Panc1 (cell line): ENCODE results near the gene FREM2. TPM values are rescaled to one million over a fixed set of nuclear protein-coding genes. Genes with fewer than 3 reads are reported as not detected.

Source experiments
- ATAC-seq: fragments of 200-7000 bp; cut with Tn5 transposase; 2 replicates; pipeline ENCODE4 v1.9.1; 2020; ENCODE audit warnings: mild to moderate bottlenecking, moderate library complexity
- BruUV-seq: library from RNA; stranded (reverse); fragments of 400-500 nt; replicated peaks from 2 replicates; lab custom pipeline; 2021; lab: Mats Ljungman, UMichigan
- CTCF ChIA-PET: fragments of 300-600 bp; sonication (Branson Sonifier 250); formaldehyde crosslinking; loops from one replicate; lab custom pipeline; 2022; ENCODE audit warnings: antibody characterized with exemption; lab: Charles Lee
- POLR2A ChIA-PET: fragments of 300-600 bp; sonication (Branson Sonifier 250); formaldehyde crosslinking; loops from one replicate; lab custom pipeline; 2022; ENCODE audit warnings: antibody characterized with exemption; lab: Charles Lee
- DNase-seq: peaks from one replicate; pipeline ENCODE4 v3.0.0-alpha.2; 2010; ENCODE audit warnings: low read depth, low spot score
- H3K27ac ChIP-seq: 2 replicates; pipeline ENCODE4 v1.5.1; 2011; ENCODE audit warnings: mild to moderate bottlenecking, low read length, inconsistent platforms
- H3K27me3 ChIP-seq: fragments of 200-500 bp; sonication (Bioruptor generic); 2 replicates; pipeline ENCODE4 v1.6.0; 2014; ENCODE audit warnings: low read length, inconsistent platforms; ENCODE audit not compliant: control insufficient read depth, insufficient read depth
- H3K36me3 ChIP-seq: fragments of 200-500 bp; sonication (Bioruptor generic); 2 replicates; pipeline ENCODE4 v1.5.1; 2014; ENCODE audit warnings: inconsistent platforms, mild to moderate bottlenecking, low read length, moderate library complexity; ENCODE audit not compliant: control insufficient read depth, insufficient read depth
- H3K4me1 ChIP-seq: 2 replicates; pipeline ENCODE4 v1.5.1; 2011; ENCODE audit warnings: inconsistent platforms, mild to moderate bottlenecking, low read length, moderate library complexity; ENCODE audit not compliant: control insufficient read depth, insufficient read depth
- H3K4me3 ChIP-seq, 2 experiments: 2 replicates each; pipeline ENCODE4 v1.5.1; 2011 to 2012; ENCODE audit warnings: low read depth in 2 of 2, low read length in 2 of 2, mild to moderate bottlenecking in 2 of 2, inconsistent platforms in 1 of 2, moderate library complexity in 1 of 2
- H3K9me3 ChIP-seq: fragments of 200-500 bp; sonication (Bioruptor generic); 2 replicates; pipeline ENCODE4 v1.5.1; 2014; ENCODE audit warnings: low read depth, mild to moderate bottlenecking, inconsistent platforms, low read length, moderate library complexity; ENCODE audit not compliant: control insufficient read depth, insufficient read depth
- CTCF ChIP-seq: fragments of 450-650 bp; IDR thresholded peaks from 2 replicates; pipeline ENCODE4 v1.5.1; 2017; ENCODE audit warnings: mild to moderate bottlenecking
- POLR2AphosphoS5 ChIP-seq: IDR thresholded peaks from 2 replicates; pipeline ENCODE4 v1.6.1; 2012; ENCODE audit warnings: mild to moderate bottlenecking, low read depth, low read length, moderate library complexity
- SIN3A ChIP-seq: IDR thresholded peaks from 2 replicates; pipeline ENCODE4 v1.6.1; 2012; ENCODE audit warnings: low read depth, mild to moderate bottlenecking, low read length, moderate library complexity, borderline replicate concordance; ENCODE audit not compliant: insufficient read depth
- TCF7L2 ChIP-seq: IDR thresholded peaks from 2 replicates; pipeline ENCODE4 v1.6.1; 2011; ENCODE audit warnings: mild to moderate bottlenecking, low read depth, low read length, inconsistent platforms
- in situ Hi-C: cut with HindIII; loops from 2 replicates; pipeline ENCODE4 v1.10.0; 2016; ENCODE audit warnings: low sequenced_read_pairs, low pct_unique_long_range_greater_than_20kb
- intact Hi-C: fragments of 100-400 bp; cut with micrococcal nuclease; formaldehyde crosslinking; loops from one replicate; pipeline ENCODE4 v1.10.0; 2022; ENCODE audit not compliant: unreplicated experiment
- total RNA-seq: library from RNA; stranded (reverse); gene quantifications from one replicate; pipeline ENCODE4 v1.2.1, GENCODE V29; 2021; ENCODE audit not compliant: unreplicated experiment
- TF ChIP-seq, protein P1 (sequence below), 2 experiments: IDR thresholded peaks; 2 replicates each; pipeline ENCODE4 v1.6.1; 2011 to 2012; ENCODE audit warnings: low read depth in 2 of 2, control low read depth in 1 of 2, low read length in 1 of 2, mild to moderate bottlenecking in 1 of 2, moderate library complexity in 1 of 2; ENCODE audit not compliant: insufficient read depth in 1 of 2

FREM2 gene
- total RNA-seq, 1 experiment from 2014 or later, result 0.15 TPM

DNA sequence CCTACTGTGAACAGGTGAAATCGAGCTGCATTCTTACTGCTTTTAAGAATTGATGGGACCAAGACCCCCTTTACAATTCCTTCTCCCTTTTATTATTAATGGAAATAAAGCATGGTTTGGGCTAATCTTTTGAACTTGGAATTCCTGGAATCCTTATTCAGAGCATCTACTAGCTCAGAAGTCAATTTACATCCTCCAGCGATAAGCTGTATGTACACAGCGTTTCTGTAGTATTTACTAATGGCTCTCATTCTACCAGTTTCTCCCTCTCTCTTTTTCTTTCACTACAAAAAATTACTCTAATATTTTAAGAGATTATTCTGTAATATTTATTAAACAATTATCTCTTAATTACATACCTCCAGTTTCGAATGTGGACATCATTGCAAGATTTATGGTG, 31.5 kb downstream of the FREM2 start:
- DNase-seq, result no peak
- no peaks in the 10 kb centered on the region for H3K9me3 ChIP-seq
- no peak for TF ChIP-seq SIN3A
- TF ChIP-seq CTCF, result no peak
- TF ChIP-seq TCF7L2, result no peak
- TF ChIP-seq POLR2AphosphoS5, result no peak
- TF ChIP-seq, protein P1, sequence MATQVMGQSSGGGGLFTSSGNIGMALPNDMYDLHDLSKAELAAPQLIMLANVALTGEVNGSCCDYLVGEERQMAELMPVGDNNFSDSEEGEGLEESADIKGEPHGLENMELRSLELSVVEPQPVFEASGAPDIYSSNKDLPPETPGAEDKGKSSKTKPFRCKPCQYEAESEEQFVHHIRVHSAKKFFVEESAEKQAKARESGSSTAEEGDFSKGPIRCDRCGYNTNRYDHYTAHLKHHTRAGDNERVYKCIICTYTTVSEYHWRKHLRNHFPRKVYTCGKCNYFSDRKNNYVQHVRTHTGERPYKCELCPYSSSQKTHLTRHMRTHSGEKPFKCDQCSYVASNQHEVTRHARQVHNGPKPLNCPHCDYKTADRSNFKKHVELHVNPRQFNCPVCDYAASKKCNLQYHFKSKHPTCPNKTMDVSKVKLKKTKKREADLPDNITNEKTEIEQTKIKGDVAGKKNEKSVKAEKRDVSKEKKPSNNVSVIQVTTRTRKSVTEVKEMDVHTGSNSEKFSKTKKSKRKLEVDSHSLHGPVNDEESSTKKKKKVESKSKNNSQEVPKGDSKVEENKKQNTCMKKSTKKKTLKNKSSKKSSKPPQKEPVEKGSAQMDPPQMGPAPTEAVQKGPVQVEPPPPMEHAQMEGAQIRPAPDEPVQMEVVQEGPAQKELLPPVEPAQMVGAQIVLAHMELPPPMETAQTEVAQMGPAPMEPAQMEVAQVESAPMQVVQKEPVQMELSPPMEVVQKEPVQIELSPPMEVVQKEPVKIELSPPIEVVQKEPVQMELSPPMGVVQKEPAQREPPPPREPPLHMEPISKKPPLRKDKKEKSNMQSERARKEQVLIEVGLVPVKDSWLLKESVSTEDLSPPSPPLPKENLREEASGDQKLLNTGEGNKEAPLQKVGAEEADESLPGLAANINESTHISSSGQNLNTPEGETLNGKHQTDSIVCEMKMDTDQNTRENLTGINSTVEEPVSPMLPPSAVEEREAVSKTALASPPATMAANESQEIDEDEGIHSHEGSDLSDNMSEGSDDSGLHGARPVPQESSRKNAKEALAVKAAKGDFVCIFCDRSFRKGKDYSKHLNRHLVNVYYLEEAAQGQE (IDR thresholded peaks at IDR 0.05; ENCODE audit: insufficient read depth in 1 of 2, low read depth in 2 of 2, low read length in 1 of 2), result no peak
- H3K4me3 ChIP-seq, result no peak overlapping the region
- no peaks in the 10 kb centered on the region for H3K36me3 ChIP-seq
- H3K27me3 ChIP-seq, result no peaks in the 10 kb centered on the region
- ChIA-PET POLR2A (no interaction called here), CTCF (no interaction called here)
- in situ Hi-C loops (no loop called here), intact Hi-C loops (loop anchor here (5.0 kb wide), 1 partner anchor 56 kb away; no protein-coding TSS in a partner anchor)
- no peak overlapping the region for H3K27ac ChIP-seq
- ATAC-seq, result no peak
- BruUV-seq, result no TSS peak
- H3K4me1 ChIP-seq, result no peaks in the 10 kb centered on the region

DNA sequence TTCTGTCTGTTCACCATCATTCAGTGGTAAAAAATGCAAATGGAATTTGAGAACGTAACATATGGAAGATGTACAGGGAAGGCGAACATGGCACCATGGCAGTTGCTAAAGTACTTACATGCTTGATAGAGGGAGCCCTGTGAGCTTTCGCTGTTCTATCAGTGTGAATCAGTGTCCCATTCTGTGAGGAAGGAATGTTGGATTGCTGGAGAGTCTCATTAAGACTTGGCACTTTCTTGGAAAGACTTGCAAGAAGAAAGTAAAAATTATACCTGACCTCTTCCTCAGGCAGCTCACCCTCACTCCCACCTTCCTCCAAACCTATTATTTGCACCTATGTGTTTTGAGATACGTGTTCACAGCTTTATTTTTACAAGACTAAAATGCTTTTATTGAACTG, 43.5 kb downstream of the FREM2 start:
- BruUV-seq, result no TSS peak
- no peak overlapping the region for H3K4me3 ChIP-seq
- H3K4me1 ChIP-seq, result no peaks in the 10 kb centered on the region
- CTCF ChIA-PET, result no interaction called here
- no peak overlapping the region for H3K27ac ChIP-seq
- no peaks in the 10 kb centered on the region for H3K9me3 ChIP-seq
- no peak for TF ChIP-seq TCF7L2
- TF ChIP-seq, protein P1 (IDR thresholded peaks at IDR 0.05; ENCODE audit: insufficient read depth in 1 of 2, low read depth in 2 of 2, low read length in 1 of 2), result no peak
- TF ChIP-seq POLR2AphosphoS5, result no peak
- no peak for TF ChIP-seq CTCF
- no peak for TF ChIP-seq SIN3A
- no peaks in the 10 kb centered on the region for H3K27me3 ChIP-seq
- in situ Hi-C loops (no loop called here), intact Hi-C loops (no loop called here)
- no peaks in the 10 kb centered on the region for H3K36me3 ChIP-seq
- ATAC-seq (no peak), DNase-seq (no peak)
- POLR2A ChIA-PET, result no interaction called here
